K562 (cell line): ENCODE measurements around the gene OBP2A. TPM values are rescaled to one million over a fixed set of nuclear protein-coding genes. Genes with fewer than 3 reads are reported as not detected.

Experiments
- CAMTA2 ChIP-seq: fragments of 250-450 bp; sonication (Bioruptor Pico); conservative IDR thresholded peaks from 2 replicates; pipeline ENCODE4 v1.5.1; 2022
- CBFA2T2 ChIP-seq: fragments of 450-650 bp; conservative IDR thresholded peaks from 2 replicates; pipeline ENCODE4 v1.6.1; 2017; ENCODE audit warnings: mild to moderate bottlenecking
- CC2D1A ChIP-seq: fragments of 450-650 bp; IDR thresholded peaks from 2 replicates; pipeline ENCODE4 v1.6.1; 2017; ENCODE audit warnings: mild to moderate bottlenecking
- ESRRB ChIP-seq: fragments of 250-450 bp; sonication (Bioruptor Pico); IDR thresholded peaks from 2 replicates; pipeline ENCODE4 v1.5.0; 2020; ENCODE audit warnings: mild to moderate bottlenecking, moderate library complexity, borderline replicate concordance
- FOXK1 ChIP-seq: sonication (generic); formaldehyde crosslinking; IDR thresholded peaks from 2 replicates; pipeline ENCODE4 v1.8.0; 2022; ENCODE audit warnings: missing genetic modification reagents, mild to moderate bottlenecking, borderline replicate concordance
- ILF3 ChIP-seq: fragments of 450-650 bp; IDR thresholded peaks from 2 replicates; pipeline ENCODE4 v1.6.1; 2018; ENCODE audit warnings: antibody characterized with exemption, mild to moderate bottlenecking, moderate library complexity, borderline replicate concordance
- KLF10 ChIP-seq: fragments of 250-450 bp; sonication (Bioruptor Pico); IDR thresholded peaks from 2 replicates; pipeline ENCODE4 v1.6.1; 2021; ENCODE audit warnings: matching md5 sums
- MEF2A ChIP-seq: IDR thresholded peaks from 2 replicates; pipeline ENCODE4 v1.6.1; 2011; ENCODE audit warnings: low read depth, mild to moderate bottlenecking, low read length, moderate library complexity; ENCODE audit not compliant: control insufficient read depth
- NFRKB ChIP-seq: fragments of 450-650 bp; IDR thresholded peaks from 2 replicates; pipeline ENCODE4 v1.6.1; 2016; ENCODE audit warnings: low read depth
- POLR2B ChIP-seq: fragments of 450-650 bp; IDR thresholded peaks from 2 replicates; pipeline ENCODE4 v1.6.1; 2018; ENCODE audit warnings: low read depth; ENCODE audit not compliant: partially characterized antibody
- RAD51 ChIP-seq: fragments of 450-650 bp; IDR thresholded peaks from 2 replicates; pipeline ENCODE4 v1.7.1; 2016; ENCODE audit warnings: low read depth, mild to moderate bottlenecking, borderline replicate concordance
- SP1 ChIP-seq: sonication (generic); formaldehyde crosslinking; IDR thresholded peaks from 2 replicates; pipeline ENCODE4 v1.8.1; 2022; ENCODE audit warnings: mild to moderate bottlenecking, missing genetic modification reagents
- SRSF1 ChIP-seq: fragments of 200-400 bp; formaldehyde crosslinking; IDR thresholded peaks from 2 replicates; pipeline ENCODE4 v1.6.1; 2017; ENCODE audit warnings: mild to moderate bottlenecking, low read depth, low read length, moderate library complexity
- SRSF3 ChIP-seq: fragments of 200-400 bp; formaldehyde crosslinking; IDR thresholded peaks from 2 replicates; pipeline ENCODE4 v1.6.1; 2016; ENCODE audit warnings: mild to moderate bottlenecking, low read length, moderate library complexity; ENCODE audit not compliant: insufficient read depth
- TAF15 ChIP-seq: fragments of 200-400 bp; formaldehyde crosslinking; IDR thresholded peaks from 2 replicates; pipeline ENCODE4 v1.6.1; 2017; ENCODE audit warnings: mild to moderate bottlenecking, low read depth, low read length, moderate library complexity
- TRIM24 ChIP-seq, 2 experiments: fragments of 450-650 bp; IDR thresholded peaks; 2 replicates each; pipeline ENCODE4 v1.6.1; 2016
- YBX1 ChIP-seq: fragments of 450-650 bp; IDR thresholded peaks from 2 replicates; pipeline ENCODE4 v1.7.1; 2016; ENCODE audit warnings: mild to moderate bottlenecking
- ZNF121 ChIP-seq: sonication (generic); formaldehyde crosslinking; conservative IDR thresholded peaks from 2 replicates; pipeline ENCODE4 v1.8.0; 2022; ENCODE audit warnings: missing genetic modification reagents
- ZNF282 ChIP-seq: sonication (generic); formaldehyde crosslinking; IDR thresholded peaks from 2 replicates; pipeline ENCODE4 v1.8.1; 2023; ENCODE audit warnings: missing genetic modification reagents
- ZNF717 ChIP-seq: fragments of 250-450 bp; sonication (Bioruptor Pico); IDR thresholded peaks from 2 replicates; pipeline ENCODE4 v1.5.0; 2021
- polyA plus RNA-seq, 8 experiments: library from polyadenylated mRNA; depleted of rRNA in 4 of 8; stranded (reverse) in 5 of 8; unstranded in 3 of 8; fragments of >200 nt; fragmentation: Nextera tagmentation in 2 of 8; fragmentation: Illumina TruSeq in 1 of 8; extraction: Ambion mirVana in 2 of 8; extraction: Trizol in 1 of 8; gene quantifications; 2 replicates each; pipeline versions ENCODE4 v1.2.1 to v1.2.3, GENCODE V29; 2011 to 2014; ENCODE audit warnings: inconsistent platforms in 1 of 8, missing spikeins in 1 of 8
- total RNA-seq, 7 experiments: library from RNA; depleted of rRNA in 6 of 7; stranded (reverse); fragments of >200 nt in 6 of 7; fragmentation: Illumina TruSeq in 2 of 7; extraction: Trizol in 2 of 7; gene quantifications; 2 replicates each; pipeline versions ENCODE4 v1.2.1 to v1.2.3, GENCODE V29; 2011 to 2021; ENCODE audit warnings: low replicate concordance in 1 of 7
- TF ChIP-seq, protein P1 (sequence below), 3 experiments: fragments of 200-800 bp in 1 of 3; fragments of 250-450 bp in 1 of 3; fragments of 450-650 bp in 1 of 3; sonication (Bioruptor Pico) in 1 of 3; sonication (Bioruptor generic) in 1 of 3; formaldehyde crosslinking in 1 of 3; IDR thresholded peaks; 2 replicates each; pipeline versions ENCODE4 v1.6.1 to v1.8.0; 2016 to 2022; ENCODE audit warnings: mild to moderate bottlenecking in 2 of 3, missing genetic modification characterization in 2 of 3, missing compliant biosample characterization in 1 of 3, moderate library complexity in 1 of 3
- TF ChIP-seq, protein P2 (sequence below): fragments of 250-450 bp; sonication (Bioruptor Pico); IDR thresholded peaks from 2 replicates; pipeline ENCODE4 v1.5.0; 2021; ENCODE audit warnings: mild to moderate bottlenecking, moderate library complexity

Gene OBP2A
- total and polyA plus RNA-seq, 9 of the 15 experiments (the other 6 are each of a cell fraction or from before 2014, with no cell fraction given): not detected

DNA sequence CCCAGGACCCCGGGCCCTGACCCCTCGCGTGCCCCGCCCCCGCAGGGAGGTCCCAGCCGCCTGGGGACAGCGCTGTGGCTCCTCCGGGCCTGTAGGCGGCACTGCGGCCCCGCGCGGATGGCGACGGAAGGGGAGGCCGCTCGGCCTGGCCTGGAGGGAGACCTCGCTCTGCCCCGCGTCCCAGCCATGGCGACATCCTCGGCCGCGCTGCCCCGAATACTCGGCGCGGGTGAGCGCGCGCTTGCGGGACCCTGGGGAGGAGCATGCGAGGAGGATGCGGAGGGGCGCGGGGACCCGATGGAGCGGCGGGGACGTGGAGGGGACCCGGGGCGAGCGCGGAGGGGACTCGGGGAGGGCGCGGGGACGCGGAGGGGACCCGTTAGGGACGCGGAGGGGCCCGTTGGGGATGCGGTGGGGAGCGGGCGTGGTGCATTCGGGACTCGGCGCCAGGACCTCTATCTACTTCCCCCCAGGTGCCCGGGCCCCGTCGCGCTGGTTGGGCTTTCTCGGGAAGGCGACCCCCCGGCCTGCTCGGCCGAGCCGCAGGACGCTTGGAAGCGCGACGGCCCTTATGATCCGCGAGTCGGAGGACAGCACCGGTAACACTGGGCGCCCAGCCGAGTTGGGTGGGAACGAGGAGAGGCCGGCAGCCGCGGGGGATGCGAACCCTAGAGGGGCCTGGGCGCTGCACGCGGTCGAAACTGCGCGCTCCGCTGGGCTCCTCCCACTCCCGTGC, 45.2 kb upstream of the OBP2A start, which contains the start of gene MRPS2 (continued):
- TF ChIP-seq, protein P1, sequence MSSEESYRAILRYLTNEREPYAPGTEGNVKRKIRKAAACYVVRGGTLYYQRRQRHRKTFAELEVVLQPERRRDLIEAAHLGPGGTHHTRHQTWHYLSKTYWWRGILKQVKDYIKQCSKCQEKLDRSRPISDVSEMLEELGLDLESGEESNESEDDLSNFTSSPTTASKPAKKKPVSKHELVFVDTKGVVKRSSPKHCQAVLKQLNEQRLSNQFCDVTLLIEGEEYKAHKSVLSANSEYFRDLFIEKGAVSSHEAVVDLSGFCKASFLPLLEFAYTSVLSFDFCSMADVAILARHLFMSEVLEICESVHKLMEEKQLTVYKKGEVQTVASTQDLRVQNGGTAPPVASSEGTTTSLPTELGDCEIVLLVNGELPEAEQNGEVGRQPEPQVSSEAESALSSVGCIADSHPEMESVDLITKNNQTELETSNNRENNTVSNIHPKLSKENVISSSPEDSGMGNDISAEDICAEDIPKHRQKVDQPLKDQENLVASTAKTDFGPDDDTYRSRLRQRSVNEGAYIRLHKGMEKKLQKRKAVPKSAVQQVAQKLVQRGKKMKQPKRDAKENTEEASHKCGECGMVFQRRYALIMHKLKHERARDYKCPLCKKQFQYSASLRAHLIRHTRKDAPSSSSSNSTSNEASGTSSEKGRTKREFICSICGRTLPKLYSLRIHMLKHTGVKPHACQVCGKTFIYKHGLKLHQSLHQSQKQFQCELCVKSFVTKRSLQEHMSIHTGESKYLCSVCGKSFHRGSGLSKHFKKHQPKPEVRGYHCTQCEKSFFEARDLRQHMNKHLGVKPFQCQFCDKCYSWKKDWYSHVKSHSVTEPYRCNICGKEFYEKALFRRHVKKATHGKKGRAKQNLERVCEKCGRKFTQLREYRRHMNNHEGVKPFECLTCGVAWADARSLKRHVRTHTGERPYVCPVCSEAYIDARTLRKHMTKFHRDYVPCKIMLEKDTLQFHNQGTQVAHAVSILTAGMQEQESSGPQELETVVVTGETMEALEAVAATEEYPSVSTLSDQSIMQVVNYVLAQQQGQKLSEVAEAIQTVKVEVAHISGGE (CRISPR knock-in tag; IDR thresholded peaks at IDR 0.05): peak in 1 of 3 experiments; percentile 62; a peak in 1 of 6 replicates
- TF ChIP-seq ESRRB (CRISPR knock-in tag): no peak
- no peak for TF ChIP-seq SRSF3
- TF ChIP-seq YBX1: no peak
- no peak for TF ChIP-seq MEF2A
- TF ChIP-seq ZNF121 (CRISPR knock-in tag): no peak
- no peak for TF ChIP-seq CAMTA2
- no peak for TF ChIP-seq KLF10 (CRISPR knock-in tag)
- TF ChIP-seq CBFA2T2: no peak
- peak; percentile 83 for TF ChIP-seq POLR2B
- no peak for TF ChIP-seq ZNF282 (CRISPR knock-in tag)
- no peak; the same call in 1 of the 2 replicates for TF ChIP-seq SP1 (CRISPR knock-in tag)
- TF ChIP-seq ILF3: 0 out of 2 replicates have a peak, but pooled peaks have one; percentile 26
- TF ChIP-seq, protein P2, sequence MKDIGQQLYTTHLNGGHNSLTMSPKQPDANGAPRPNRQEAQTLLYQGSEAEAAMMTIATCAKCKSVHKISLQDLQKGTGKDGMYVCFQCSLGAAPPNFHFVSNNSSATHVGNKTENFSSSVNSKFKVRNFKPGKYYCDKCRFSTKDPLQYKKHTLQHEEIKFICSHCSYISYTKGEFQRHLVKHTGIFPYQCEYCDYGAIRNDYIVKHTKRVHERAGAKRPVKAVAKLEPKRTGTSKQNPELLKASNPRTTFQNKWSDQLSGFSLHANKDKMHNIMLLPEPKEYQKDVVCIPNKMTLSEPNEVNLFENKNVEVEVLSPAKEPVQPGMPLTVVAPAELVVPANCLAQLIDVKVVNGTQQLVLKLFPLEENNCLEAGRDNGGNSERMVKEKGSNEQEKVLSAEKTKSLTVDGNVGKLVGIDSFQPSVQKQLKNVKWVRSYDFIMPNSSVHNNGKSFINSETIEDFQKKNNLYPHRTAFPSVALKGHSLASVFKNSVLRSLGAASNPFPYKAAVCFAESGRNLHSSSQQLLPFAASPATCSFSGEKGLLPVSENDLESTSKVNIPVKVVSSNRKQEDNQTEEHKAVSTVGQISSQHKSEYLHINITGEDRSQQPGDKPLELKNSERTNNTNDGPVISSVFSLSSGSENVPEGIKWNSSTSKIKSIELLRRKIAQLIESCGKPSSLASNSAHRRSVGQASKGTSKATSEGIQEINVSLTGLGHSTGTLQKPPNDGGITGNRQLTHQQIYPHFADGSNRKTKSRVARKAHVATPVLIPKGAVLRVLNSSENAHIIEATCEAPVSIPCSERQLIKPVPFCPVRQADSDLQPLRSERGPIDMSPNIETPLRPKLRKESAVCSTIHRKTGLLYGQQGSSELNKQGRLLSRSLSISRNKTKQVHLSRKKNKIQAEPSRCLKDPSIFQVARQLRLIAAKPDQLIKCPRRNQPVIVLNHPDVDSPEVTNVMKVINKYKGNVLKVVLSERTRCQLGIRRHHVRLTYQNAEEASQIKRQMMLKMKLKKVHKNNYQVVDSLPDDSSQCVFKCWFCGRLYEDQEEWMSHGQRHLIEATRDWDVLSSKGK (CRISPR knock-in tag): no peak
- TF ChIP-seq CC2D1A: no peak
- TF ChIP-seq TAF15: no peak
- TF ChIP-seq ZNF717 (CRISPR knock-in tag): no peak
- no peak for TF ChIP-seq TRIM24 (IDR thresholded peaks at IDR 0.05)
- no peak for TF ChIP-seq RAD51
- no peak for TF ChIP-seq SRSF1
- no peak for TF ChIP-seq FOXK1
- TF ChIP-seq NFRKB: 0 out of 2 replicates have a peak, but pooled peaks have one; percentile 57
